Activated T-helper 17 cell treated with anti-CD3 and anti-CD28 coated beads, Interleukin-2, amount 50 U/mL, for 72 hours (primary cell): ENCODE data around the gene EXOC3L4. TPM values are rescaled to one million over a fixed set of nuclear protein-coding genes. Genes with fewer than 3 reads are reported as not detected.

Experiments used
- total RNA-seq, 2 donors: library from RNA; stranded (reverse); gene quantifications; one replicate each; pipeline ENCODE4 v1.2.3, GENCODE V29; 2022

The EXOC3L4 gene
- total RNA-seq, 2 donors from 2014 or later = not detected

Other genes with a start within 250 kb of the EXOC3L4 start
- gene AMN, start 172.1 kb upstream of the EXOC3L4 start, total RNA-seq = 1 to 10 TPM; 2.1 to 2.3 TPM
- gene CDC42BPB, start 37.2 kb upstream of the EXOC3L4 start, total RNA-seq = 1 to 10 TPM; 7.2 to 7.3 TPM
- gene LBHD2, start 10.5 kb upstream of the EXOC3L4 start, total RNA-seq = not detected
- gene TNFAIP2, start 28.7 kb downstream of the EXOC3L4 start, total RNA-seq = 1 to 10 TPM; 3.0 to 4.0 TPM
- 100 to 1,000 TPM; 196 to 296 TPM for gene EIF5, start 239.5 kb downstream of the EXOC3L4 start, total RNA-seq